Bone marrow (tissue), 2 donors: ENCODE results near the gene MRPL48.
"Not testable (repeated sequence)": the region's sequence is repeated elsewhere in the genome, so short reads cannot be mapped to it uniquely, and the experiment has no call there.

Experiments used
- DNase-seq, 2 donors: peaks; one replicate each; lab custom pipeline; 2025; lab: John Stamatoyannopoulos, UW

The MRPL48 gene

DNA sequence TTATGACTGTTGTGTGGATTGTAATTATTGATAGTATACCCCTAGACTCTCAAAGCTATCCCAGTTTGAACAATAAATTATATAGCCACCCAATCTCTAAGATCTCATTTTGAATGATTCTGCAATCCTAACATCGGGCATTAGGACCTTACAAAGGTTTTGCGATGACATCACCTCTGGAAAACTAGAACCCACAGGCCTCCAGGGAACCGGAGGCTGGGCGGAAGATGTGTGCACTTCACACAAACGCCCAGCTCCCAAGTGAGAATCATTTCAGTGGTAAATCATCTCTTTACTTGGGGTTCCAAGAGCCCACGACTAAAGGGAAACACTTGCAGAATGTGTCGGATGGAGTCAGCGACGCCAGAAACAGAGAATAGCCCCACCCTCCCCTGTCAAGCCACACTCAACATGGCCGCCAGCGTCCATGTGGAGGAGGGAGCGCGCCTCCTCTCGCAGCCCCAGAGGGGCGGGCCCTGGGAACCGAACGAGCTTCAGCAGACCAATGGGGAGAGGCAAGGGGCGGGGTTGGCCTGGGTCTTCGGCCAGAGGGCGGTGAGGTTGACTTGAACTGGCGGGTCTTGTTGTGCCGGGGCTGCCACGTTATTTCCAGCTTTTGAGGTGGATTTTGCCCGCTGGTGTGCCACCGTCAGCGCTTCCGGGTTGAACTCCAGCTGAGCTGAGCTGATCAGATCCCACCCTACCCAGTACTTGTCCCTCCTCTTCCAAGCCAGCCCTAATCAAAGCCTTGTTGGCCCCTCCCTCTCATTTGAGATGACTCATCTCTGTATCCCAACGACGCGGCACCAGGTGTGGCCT lies 8.4 kb upstream of the MRPL48 start:
- peak; percentile 88 to 97 for DNase-seq

- no peak for DNase-seq
Observed at GRCh38 chr11:73781303-73781702, 6.4 kb upstream of the MRPL48 start.

GRCh38 chr11:73783483-73784020 lies 4.1 kb upstream of the MRPL48 start:
- DNase-seq: no peak

DNA sequence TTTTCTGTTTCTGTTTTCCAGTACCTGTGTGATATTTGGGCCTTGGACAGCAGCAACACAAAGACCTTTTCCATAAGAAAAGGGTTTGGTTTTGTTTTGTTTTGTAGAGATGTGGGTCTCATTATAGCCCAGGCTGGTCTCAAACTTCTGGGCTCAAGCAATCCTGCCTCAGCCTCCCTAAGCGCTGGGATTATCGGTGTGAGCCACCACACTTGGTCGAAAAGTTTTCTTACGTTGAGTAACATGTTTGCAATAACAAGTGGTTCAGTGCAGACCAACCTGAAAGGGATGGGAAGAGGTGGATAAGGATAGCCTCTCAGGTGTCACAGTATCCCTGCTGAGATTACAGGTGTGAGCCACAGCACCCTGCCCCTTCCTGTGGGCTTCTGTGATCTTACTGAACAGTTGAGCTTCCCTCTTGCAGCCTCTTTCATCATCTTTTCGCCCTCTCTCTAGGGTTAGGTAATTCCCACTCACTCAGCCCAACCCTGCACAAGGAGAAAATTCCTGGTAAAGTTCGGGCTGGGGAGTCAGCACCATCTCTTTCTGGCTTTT lies 3.5 kb upstream of the MRPL48 start:
- DNase-seq: no peak

- DNase-seq: no peak
Observed at GRCh38 chr11:73784734-73785133, 2.9 kb upstream of the MRPL48 start.

DNA sequence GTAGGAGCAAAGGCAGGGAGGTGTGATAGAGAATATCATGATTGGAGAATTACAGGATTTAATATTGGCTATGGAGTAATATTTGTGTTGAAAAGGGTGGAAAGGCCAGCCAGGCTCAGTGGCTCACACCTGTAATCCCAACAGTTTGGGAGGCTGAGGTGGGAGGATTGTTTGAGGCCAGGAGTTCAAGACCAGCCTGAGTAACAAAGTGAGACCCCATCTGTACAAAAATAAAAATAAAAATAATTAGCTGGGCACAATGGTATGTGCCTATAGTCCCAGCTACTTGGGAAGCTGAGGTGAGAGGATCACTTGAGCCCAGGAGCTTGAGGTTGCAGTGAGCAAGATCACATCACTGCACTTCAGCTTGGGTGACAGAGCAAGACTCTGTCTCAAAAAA lies 2.2 kb upstream of the MRPL48 start:
- DNase-seq: not testable (repeated sequence)

GRCh38 chr11:73787051-73787642 lies 527 bp upstream of the MRPL48 start:
- no peak for DNase-seq

- no peak for DNase-seq
Observed at GRCh38 chr11:73789279-73789670, 1.6 kb downstream of the MRPL48 start.

DNA sequence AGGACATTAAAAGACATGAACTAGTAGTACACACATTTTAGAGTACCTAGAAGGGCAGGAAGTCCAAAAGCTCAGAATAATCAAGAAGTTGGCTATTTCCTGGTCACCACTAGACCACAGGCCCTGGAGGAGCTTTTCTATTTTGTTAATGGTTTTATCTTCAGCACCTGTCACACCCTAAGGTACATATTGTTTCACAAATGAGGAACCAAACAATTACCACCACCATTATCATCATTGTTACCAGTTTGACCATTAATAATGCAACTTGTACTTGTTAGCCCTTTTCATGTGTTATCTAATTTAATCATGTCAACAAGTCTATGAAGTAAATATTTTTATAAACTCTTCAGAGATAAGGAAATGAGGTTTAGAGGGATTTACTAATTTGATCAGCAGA lies 4.9 kb downstream of the MRPL48 start:
- no peak for DNase-seq

DNA sequence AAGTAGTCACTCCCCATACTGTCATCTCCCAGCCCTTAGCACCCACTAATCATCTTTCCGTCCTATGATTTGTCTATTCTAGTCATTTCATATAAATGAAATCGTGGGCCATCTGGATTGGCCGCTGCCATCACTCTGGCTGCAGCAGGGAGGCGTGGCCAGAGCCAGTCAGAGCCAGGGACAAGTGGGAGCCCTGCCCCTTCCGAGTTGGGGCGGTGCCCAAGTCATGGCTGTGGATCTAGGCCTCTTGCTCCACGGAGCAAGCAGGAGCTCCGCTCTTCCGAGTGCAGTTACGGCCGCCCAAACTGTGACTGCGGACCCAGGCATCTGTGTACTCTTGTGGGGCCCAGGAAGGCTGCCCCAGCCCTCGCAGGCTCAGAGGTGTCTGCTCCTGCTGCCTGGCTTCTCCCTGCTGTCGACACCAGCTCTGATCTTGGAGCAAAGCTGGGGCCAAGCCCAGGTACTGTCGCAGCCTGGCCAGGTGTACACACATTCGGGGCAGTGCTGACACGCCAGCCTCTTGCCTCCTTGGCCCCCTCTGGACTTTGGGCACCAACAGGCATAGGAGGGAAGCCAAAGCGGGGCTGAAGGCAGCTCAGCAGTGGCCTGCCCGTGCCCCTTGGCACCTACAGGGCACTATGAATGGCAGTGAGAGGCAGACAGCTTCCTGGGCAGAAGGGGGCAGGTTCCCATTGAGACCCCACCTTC lies 8.4 kb downstream of the MRPL48 start:
- DNase-seq: no peak

GRCh38 chr11:73797457-73797856 lies 9.8 kb downstream of the MRPL48 start:
- no peak for DNase-seq

GRCh38 chr11:73800276-73800806 lies 12.7 kb downstream of the MRPL48 start:
- DNase-seq: no peak

- DNase-seq: no peak
Observed at GRCh38 chr11:73801136-73801535, 13.5 kb downstream of the MRPL48 start.

- no peak for DNase-seq
Observed at GRCh38 chr11:73804712-73805111, 17.0 kb downstream of the MRPL48 start.

DNA sequence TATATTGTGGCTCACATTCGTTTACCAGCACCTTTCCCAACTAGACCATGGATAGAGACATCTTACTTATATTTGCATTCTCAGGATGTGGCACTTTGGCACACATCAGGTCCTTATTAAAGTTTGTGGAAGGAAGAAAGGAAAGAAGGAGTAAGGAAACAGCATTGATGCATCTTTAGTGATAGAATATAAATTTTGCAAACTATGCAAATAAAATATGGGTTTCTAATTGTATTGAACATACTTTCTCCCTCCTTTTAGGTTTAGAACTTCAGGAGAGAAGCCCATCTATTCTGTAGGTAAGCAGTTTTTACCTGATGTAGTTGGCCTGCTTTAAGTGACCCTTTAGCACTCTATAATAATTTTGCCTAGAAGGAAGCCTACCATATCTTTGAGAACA lies 20.4 kb downstream of the MRPL48 start:
- DNase-seq: no peak

DNA sequence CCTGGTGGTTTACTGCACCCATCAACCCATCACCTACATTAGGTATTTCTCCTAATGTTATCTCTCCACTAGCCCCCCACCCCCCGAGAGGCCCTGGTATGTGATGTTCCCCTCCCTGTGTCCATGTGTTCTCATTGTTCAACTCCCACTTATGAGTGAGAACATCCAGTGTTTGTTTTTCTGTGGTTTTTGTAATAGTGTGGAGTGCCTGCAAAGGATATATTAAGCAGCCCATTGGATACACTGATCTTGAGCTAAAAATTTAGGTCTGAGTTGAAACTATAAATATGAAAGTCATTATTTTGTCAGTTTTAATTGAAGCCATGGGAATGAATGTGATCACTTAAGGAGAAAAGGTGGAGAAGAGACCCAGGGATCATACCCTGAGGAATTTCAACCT lies 23.0 kb downstream of the MRPL48 start:
- no peak for DNase-seq

GRCh38 chr11:73812234-73812633 lies 24.6 kb downstream of the MRPL48 start:
- no peak for DNase-seq

DNA sequence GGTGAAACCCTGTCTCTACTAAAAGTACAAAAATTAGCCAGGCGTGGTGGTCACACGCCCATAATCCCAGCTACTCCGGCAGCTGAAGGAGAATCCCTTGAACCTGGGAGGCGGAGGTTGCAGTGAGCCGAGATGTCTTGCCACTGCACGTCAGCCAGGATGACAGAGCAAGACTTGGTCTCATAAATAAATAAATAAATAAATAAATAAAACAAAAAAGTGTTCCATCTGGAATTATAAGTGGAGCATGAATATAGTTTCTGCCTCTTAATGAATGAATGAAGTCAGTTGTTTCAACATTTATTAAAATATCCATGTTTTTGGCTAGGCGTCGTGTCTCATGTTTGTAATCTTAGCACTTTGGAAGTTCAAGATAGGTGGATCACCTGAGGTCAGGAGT lies 27.1 kb downstream of the MRPL48 start:
- DNase-seq: no peak

- DNase-seq: no peak
Observed at GRCh38 chr11:73818846-73819245, 31.2 kb downstream of the MRPL48 start.

DNA sequence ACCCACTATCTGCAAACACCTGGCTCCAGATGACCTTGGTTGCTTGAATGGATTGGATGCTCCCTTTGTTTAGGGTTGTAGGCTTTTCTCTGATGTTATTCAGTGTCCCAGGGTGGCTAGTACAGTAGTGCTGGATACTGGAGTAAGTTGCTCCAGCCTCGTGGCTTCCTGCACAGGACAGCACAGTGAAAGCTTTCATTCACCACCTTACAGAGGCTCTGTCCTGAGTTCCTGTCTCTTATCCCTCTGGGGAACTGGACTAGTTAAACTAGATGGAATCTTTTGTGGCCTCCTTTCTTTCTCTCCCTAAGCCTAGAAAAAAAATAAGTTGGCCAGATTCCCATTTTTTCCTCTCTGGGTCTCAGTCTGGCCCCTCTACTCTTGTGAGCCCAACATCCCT lies 42.6 kb downstream of the MRPL48 start:
- no peak for DNase-seq

- DNase-seq: no peak
Observed at GRCh38 chr11:73833067-73833466, 45.4 kb downstream of the MRPL48 start.

DNA sequence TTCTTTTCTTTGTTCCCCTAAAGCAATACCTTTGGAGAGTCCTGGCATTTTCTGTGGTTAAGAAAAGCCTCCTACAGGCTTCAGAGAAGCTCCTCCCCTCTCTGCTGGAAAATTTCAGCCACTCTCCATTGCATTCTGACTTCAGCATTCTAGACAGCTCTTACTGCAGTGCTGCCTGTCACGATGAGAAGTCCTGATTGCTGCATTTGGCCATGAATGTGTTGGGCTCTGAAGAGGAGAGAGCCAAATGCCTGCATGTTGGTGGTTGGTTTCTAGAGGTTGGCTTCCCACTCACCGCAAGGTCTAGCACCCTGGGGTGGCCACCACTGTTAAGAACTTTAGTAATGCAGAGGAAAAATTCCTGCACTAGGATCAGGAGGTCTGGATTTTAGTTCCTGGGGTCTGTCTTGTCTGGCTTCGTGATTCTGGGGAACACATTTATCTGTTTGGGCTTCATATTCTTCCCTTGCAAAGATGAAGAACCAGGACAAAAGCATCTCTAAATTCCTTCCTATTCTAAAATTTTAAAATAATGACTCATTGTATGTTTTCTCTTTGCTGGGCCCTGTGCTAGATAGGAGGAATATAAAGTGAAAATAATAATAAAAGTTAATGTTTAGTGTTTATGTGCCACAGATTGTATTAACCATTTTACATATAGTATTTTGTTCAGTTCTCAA lies 50.9 kb downstream of the MRPL48 start:
- no peak for DNase-seq
